KOPT-K1 (cell line): ENCODE data around the gene CNIH2.
"Not testable (repeated sequence)": the region's sequence is repeated elsewhere in the genome, so short reads cannot be mapped to it uniquely, and the experiment has no call there.

Experiments
- H3K27ac ChIP-seq: fragments of 200-600 bp; sonication (generic); 2 replicates; pipeline ENCODE4 v1.5.1; 2016; ENCODE audit warnings: antibody characterized with exemption, mild to moderate bottlenecking, low read depth, low read length; ENCODE audit not compliant: poor library complexity, severe bottlenecking
- H3K36me3 ChIP-seq: fragments of 200-600 bp; sonication (generic); 2 replicates; pipeline ENCODE4 v1.5.1; 2017; ENCODE audit warnings: antibody characterized with exemption, mild to moderate bottlenecking, low read length, moderate library complexity; ENCODE audit not compliant: insufficient read depth
- H3K9me3 ChIP-seq: fragments of 200-600 bp; sonication (generic); 2 replicates; pipeline ENCODE4 v1.5.1; 2017; ENCODE audit warnings: antibody characterized with exemption, low read length, mild to moderate bottlenecking; ENCODE audit not compliant: insufficient read depth, poor library complexity, severe bottlenecking

The CNIH2 gene

GRCh38 chr11:66265531-66266377, 12.2 kb upstream of the CNIH2 start:
- Histone ChIP-seq H3K9me3 (no peaks in the 10 kb centered on the region), H3K36me3 (peaks cover 75% of the 10 kb centered on the region), H3K27ac (no peak overlapping the region)

GRCh38 chr11:66266378-66267038, 11.5 kb upstream of the CNIH2 start:
- peaks cover 72% of the 10 kb centered on the region for H3K36me3 ChIP-seq
- no peaks in the 10 kb centered on the region for H3K9me3 ChIP-seq
- no peak overlapping the region for H3K27ac ChIP-seq

DNA sequence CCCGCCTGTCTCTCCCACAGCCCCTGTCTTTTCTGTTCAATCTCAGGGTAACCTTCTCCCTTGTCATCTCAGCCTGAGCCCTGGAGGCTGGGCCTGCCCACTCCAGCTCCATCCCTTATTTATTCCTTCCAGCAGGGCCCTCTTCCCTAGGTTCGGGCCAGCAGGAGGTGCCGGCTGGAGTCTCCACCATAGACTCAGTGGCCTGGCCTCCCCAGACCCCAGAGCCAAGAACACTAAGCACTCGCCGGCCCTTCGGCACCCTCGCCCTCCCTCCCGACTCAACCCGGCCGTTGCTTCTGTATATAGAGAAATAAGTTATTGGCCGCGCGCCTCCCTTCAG, 11.0 kb upstream of the CNIH2 start:
- no peak overlapping the region for H3K27ac ChIP-seq
- no peaks in the 10 kb centered on the region for H3K9me3 ChIP-seq
- H3K36me3 ChIP-seq = peaks cover 72% of the 10 kb centered on the region

- Histone ChIP-seq H3K27ac (peak overlapping the region; percentile 83), H3K9me3 (no peaks in the 10 kb centered on the region), H3K36me3 (peaks cover 72% of the 10 kb centered on the region)
Measured at GRCh38 chr11:66267379-66268243, 10.4 kb upstream of the CNIH2 start.

DNA sequence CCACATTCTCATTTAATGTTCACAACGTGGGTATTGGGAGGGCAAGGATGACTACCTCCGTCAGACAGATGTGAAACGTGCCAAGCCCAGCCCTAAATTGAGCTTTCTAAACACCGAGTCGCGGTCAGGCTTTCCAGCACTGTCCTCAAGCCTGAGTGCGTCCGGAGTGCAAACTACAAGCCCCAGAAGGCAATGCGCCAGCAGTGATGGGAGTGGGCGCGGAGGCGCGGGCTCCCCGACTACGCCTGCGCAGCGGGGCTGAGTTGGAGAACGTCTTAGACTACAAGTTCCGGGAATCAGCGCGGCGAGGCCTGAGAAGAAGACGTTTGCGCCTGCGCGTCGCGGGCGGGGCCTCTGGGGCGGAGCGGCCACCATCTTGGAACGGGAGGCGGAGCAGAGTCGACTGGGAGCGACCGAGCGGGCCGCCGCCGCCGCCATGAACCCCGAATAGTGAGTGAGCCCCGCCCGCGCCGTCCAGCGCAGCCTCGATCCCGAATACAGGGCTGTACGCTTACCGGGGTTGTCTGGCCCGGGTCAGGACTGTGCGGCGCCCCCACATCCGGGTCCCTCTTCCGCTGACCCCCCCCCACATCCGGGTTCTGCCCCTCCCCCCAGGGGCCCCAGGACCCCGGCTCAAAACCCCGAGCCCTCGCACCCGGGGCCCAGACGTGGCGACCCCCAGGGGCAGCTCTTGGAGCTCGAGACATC, 9.6 kb upstream of the CNIH2 start, which contains the start of gene RAB1B:
Gene RAB1B (plus strand): TSS at position 396 of the 708 bp plus-strand sequence. CDS start 41 bp downstream, at position 437.
- Histone ChIP-seq H3K27ac (peak within 1 kb of the TSS; percentile 83), H3K9me3 (no peaks in the 10 kb centered on the region), H3K36me3 (peaks cover 72% of the 10 kb centered on the region)

DNA sequence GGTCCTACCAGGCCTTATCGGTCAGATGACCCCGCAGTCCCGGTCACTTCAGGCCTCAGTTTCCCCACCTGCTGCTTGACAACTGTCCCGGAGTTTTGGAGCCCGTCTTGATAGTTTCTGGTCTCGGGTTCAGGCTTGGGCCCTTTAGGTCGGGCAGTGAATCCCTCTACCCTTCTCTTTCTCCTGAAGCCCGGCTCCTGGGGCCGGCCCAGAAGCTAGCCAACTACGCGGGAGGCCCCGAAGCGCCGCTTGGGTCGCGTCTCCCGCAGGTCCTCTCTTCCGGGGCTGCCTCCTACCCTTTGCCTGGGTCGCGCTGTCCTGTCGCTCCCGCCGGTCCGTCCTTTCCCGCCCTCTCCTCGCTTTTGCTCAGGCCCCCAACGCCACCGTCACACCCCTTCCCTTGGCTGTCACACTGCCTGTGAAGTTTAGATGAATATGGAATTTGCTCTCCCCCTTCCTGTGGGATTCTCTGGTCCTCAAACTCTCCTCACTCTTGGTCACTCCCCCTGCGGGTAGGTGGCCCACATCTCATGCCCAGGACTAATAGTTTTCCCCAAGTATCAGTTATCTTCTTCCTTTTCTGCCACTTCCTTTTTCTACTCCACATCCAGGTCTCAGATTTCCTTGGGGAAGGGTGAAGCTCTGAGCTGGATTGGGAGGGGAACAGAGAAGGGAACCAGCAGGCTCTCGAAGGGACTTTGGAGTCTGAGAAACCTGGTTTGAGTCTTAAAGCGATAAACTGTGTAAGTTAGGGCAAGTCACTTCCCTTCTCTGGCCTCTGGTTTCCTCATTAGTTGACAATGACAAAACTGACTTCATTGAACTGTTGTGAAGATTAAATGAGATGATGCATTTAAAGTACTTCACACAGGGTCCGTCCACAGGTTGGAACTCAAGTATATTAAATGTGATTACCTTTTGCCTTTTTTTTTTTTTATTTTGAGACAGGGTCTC, 8.7 kb upstream of the CNIH2 start:
- peak overlapping the region; percentile 83 for H3K27ac ChIP-seq
- H3K9me3 ChIP-seq = no peaks in the 10 kb centered on the region
- peaks cover 72% of the 10 kb centered on the region for H3K36me3 ChIP-seq

DNA sequence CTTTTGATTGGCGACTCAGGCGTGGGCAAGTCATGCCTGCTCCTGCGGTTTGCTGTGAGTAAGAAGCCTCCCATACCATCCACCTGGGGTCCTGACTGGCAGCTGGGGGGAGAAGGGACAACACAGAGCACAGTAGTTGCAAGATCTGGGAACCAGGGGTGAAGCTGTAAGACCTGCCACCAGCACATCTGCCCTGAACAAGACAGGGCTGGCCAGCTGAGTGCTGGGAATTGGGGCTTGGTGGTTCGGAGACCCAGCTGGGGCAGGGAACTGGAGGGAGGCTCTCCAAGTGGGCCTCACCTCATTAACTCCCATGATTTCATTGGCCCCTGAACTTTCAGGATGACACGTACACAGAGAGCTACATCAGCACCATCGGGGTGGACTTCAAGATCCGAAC, 6.2 kb upstream of the CNIH2 start:
- H3K27ac ChIP-seq = no peak overlapping the region
- peaks cover 70% of the 10 kb centered on the region for H3K36me3 ChIP-seq
- H3K9me3 ChIP-seq = no peaks in the 10 kb centered on the region

DNA sequence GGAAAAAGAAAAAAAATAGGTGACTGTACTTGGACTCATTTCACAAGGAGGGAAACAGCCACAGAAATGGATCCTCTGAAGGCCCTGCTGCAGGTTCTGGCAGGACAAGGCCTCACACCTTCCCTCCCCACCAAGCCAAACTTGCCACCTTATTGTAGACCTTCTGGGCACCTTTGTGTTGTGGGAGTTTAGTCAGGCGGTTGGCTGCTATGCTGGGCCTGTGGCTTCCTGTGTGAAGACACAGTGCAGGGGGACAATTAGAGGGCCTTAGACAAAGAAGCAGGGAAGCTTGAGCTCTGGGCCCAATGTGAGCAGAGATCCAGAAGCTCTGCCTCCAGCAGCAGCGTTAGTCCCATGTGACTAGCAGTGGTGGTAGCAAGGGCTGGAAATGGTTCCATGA, 5.4 kb upstream of the CNIH2 start:
- H3K27ac ChIP-seq = no peak overlapping the region
- no peaks in the 10 kb centered on the region for H3K9me3 ChIP-seq
- peaks cover 66% of the 10 kb centered on the region for H3K36me3 ChIP-seq

GRCh38 chr11:66274219-66274618, 3.8 kb upstream of the CNIH2 start:
- H3K9me3 ChIP-seq = no peaks in the 10 kb centered on the region
- H3K27ac ChIP-seq = no peak overlapping the region
- H3K36me3 ChIP-seq = peaks cover 66% of the 10 kb centered on the region

- H3K27ac ChIP-seq = no peak overlapping the region
- H3K36me3 ChIP-seq = peaks cover 59% of the 10 kb centered on the region
- no peaks in the 10 kb centered on the region for H3K9me3 ChIP-seq
Measured at GRCh38 chr11:66275396-66275795, 2.6 kb upstream of the CNIH2 start.

DNA sequence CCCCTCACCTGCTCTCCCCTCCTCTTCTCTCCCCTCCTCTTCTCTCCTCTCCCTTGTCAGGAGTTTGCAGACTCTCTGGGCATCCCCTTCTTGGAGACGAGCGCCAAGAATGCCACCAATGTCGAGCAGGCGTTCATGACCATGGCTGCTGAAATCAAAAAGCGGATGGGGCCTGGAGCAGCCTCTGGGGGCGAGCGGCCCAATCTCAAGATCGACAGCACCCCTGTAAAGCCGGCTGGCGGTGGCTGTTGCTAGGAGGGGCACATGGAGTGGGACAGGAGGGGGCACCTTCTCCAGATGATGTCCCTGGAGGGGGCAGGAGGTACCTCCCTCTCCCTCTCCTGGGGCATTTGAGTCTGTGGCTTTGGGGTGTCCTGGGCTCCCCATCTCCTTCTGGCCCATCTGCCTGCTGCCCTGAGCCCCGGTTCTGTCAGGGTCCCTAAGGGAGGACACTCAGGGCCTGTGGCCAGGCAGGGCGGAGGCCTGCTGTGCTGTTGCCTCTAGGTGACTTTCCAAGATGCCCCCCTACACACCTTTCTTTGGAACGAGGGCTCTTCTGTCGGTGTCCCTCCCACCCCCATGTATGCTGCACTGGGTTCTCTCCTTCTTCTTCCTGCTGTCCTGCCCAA, 1.9 kb upstream of the CNIH2 start:
- no peak overlapping the region for H3K27ac ChIP-seq
- peaks cover 53% of the 10 kb centered on the region for H3K36me3 ChIP-seq
- no peaks in the 10 kb centered on the region for H3K9me3 ChIP-seq

GRCh38 chr11:66276619-66277018, 1.4 kb upstream of the CNIH2 start:
- H3K9me3 ChIP-seq = not testable (repeated sequence)
- peaks cover 50% of the 10 kb centered on the region for H3K36me3 ChIP-seq

DNA sequence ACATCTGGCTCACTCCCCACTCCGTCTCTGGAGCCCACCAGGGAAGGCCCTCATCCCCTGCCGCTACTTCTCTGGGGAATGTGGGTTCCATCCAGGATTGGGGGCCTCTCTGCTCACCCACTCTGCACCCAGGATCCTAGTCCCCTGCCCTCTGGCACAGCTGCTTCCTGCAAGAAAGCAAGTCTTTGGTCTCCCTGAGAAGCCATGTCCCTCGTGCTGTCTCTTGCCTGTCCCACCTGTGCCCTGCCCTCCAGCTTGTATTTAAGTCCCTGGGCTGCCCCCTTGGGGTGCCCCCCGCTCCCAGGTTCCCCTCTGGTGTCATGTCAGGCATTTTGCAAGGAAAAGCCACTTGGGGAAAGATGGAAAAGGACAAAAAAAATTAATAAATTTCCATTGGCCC, 911 bp upstream of the CNIH2 start:
- H3K9me3 ChIP-seq, H3K27ac ChIP-seq: not testable (repeated sequence)
- peaks cover 45% of the 10 kb centered on the region for H3K36me3 ChIP-seq

More at GRCh38 chr11:66276619-66277018, 1.4 kb upstream of the CNIH2 start:
- not testable (repeated sequence) for H3K27ac ChIP-seq
